ENCODE data around the gene SOD3.

Gene SOD3

GRCh38 chr4:24846716-24847115 lies 51.3 kb downstream of the SOD3 start:
- no peak for TF ChIP-seq TAF1 (IDR thresholded peaks at IDR 0.05; ENCODE audit: low read depth)
- no peak for TF ChIP-seq YY1 (IDR thresholded peaks at IDR 0.05; ENCODE audit: low read depth)

DNA sequence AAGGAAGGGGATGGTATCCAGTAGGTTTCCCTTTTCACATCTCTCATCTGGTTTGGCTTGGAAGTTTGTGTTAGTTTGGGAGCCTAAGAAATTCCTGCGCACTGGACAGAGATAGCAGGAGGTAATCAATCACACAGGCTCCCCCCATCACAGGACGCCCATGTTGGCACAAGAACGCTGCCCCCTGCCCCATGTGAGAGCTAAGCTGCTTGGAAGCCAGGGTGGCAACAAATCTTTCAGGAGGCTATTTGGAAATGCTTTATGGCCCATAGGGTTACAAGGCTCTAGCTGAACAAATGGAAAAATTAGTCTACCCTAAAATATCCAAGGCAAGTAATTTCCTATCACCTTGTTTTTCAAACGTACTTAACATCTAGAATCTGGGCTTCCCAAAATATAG lies 54.0 kb downstream of the SOD3 start:
- no peak for TF ChIP-seq CEBPB (IDR thresholded peaks at IDR 0.05)
- TF ChIP-seq ZBTB7A (IDR thresholded peaks at IDR 0.05; ENCODE audit: low read depth) = no peak
- TF ChIP-seq, protein P1, sequence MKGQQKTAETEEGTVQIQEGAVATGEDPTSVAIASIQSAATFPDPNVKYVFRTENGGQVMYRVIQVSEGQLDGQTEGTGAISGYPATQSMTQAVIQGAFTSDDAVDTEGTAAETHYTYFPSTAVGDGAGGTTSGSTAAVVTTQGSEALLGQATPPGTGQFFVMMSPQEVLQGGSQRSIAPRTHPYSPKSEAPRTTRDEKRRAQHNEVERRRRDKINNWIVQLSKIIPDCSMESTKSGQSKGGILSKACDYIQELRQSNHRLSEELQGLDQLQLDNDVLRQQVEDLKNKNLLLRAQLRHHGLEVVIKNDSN (IDR thresholded peaks at IDR 0.05) = no peak

DNA sequence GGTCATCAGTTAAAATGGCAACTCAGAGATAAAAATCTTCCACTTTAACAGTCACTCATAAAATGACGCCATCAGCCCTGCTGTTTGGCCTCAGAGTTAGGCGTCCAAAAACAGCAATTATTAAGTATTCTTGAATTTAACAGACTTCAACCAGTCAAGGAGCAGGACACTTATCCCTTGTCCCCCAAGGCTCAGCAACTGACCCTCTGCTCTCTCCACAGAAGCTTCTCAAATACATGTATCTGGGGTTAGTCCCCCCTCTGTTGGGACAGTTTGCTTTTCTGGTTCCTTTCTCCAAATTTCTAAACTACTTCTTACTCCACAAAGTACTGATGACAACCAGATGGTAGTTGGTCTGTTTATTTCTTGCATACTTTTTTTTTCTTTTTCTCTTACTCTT lies 54.4 kb downstream of the SOD3 start:
- TF ChIP-seq, protein P1 (IDR thresholded peaks at IDR 0.05) = no peak

All from Ishikawa (cell line).